CD4-positive, alpha-beta T cell treated with Interleukin-10 for 1 hour (primary cell): ENCODE measurements around the gene DNAJB9.

Experiments used
- DNase-seq: peaks from one replicate; pipeline ENCODE4 v3.0.0-alpha.2; 2020

Gene DNAJB9

DNA sequence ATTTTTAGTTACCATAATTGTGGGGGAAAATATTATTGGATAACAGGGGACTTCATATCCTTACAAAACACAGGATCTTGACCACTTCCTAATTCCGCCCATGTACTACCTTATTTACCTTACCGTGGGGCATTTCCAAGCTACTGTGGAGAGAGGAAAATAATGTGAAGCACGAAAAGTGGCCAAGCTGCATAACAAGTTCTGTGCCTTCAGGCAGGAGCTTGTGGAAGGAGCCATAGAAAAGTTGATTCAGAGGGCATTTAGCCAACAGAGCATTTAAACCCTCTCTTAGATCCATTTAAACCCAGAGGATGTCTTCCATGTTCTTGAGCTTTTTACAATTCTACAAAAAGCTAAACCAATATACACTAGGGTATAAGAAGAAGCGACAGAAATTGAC, 41.6 kb downstream of the DNAJB9 start:
- DNase-seq, result no peak

DNA sequence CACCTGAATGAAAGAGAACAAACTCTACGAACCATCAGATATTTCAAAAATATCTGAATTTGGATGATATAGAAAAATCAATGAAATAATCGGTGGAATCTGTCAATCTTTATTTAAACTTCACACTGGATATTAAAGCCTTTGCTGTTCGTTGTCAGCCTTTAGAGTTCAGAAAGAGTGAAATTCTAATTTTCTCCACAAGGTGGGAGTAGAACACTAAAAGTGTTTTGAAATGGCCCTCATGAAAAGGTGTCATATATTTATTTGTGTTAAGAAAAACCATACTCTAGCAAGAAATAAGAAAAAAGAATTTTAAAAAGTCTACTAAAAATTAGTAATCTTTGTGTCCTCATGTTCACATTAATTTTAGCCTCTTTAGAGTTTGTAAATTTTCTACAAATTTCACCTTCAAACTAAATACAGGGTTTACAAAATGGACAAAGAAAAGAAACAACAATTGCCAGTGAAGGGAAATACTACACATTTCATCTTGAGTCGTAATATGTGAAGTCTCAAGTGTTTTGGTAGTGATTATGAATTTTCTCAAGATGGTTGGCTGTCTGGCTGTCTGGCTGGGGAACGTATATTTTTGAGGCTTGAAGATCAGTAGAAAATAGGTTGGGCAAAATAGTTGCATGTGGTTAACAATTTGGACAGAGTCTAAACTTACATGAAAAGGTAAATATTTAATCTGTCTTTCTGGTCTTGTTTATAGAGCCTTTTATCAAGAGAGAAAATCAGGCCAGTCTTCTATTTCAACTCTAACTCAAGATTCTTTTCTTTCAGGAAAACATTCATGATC, 43.7 kb downstream of the DNAJB9 start:
- DNase-seq, result peak; percentile 59

DNA sequence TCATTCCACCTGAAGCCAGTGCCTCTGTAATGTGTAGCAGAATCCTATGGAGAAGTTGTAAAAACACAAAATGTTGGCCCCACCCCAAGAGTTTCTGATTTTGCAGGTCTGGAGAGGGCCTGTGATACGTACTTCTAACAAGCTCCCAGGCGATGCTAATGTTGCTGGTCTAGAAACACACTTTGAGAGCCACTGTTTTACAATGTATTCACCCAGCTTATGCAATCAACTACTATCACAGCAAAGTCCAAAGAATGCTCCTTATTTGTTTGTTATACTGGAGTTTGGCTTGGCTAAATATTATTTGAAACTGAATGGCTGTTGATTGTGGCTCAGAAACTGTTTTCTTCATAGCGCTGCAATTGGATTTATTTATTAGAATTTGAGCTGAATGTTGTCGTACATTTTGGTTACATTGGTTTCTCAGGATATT, 44.3 kb downstream of the DNAJB9 start:
- DNase-seq, result no peak

DNA sequence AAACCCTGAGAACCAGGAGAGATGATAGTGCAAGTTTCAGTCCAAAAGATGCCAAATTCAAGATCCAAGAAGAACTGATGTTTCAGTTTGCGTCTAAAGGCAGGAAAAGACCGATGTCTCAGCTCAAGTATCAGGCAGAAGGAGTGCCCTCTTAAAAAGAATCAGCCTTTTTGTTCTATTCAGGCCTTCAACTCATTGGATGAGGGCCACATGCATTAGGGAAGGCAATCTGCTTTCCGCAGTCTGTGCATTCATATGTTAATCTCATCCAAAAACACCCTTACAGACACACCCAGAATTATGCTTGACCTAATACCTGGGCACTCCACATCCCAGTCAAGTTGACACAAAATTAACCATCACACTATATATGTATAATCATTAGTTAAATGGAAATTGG, 45.2 kb downstream of the DNAJB9 start:
- DNase-seq, result no peak

DNA sequence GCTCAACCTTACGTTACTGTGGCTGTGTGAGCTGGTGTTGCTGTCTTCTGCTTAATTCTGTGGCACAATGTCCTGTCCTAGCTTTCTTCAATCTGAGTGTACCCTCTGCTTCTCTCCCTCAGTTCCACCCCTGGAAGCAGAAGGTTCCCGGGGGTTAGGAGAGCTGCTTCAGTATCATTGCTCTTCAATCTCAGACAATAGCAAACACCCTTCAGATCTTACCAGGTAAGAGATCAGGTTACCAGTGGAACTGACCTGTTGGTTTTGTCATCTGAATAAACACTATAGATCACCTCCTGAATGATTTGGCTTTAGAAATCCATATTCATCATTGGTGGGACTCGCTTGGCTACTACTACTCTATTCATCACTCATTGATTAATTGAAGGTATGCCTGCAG, 48.4 kb downstream of the DNAJB9 start:
- no peak for DNase-seq

DNA sequence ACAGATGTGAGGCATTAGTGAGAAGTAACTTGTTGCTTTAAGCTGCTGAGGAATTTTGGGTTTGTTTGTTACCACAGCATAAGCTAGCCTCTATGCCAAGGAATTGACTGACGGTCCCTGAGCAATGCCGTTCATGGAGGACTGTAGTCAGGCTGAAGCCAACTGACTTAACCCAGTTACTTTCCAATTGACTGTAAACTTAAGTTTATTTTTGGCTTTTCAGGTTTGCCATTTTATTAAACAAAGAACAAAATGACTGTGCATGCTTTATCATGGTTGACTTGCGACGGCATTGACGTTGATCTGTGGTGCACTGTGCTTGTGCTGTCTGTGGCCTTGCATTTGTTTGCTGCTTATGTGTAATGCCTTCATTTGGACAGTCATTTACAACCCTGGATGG, 53.5 kb downstream of the DNAJB9 start:
- DNase-seq, result no peak
